Measurements from ENCODE around the gene CPED1.

CPED1 gene

DNA sequence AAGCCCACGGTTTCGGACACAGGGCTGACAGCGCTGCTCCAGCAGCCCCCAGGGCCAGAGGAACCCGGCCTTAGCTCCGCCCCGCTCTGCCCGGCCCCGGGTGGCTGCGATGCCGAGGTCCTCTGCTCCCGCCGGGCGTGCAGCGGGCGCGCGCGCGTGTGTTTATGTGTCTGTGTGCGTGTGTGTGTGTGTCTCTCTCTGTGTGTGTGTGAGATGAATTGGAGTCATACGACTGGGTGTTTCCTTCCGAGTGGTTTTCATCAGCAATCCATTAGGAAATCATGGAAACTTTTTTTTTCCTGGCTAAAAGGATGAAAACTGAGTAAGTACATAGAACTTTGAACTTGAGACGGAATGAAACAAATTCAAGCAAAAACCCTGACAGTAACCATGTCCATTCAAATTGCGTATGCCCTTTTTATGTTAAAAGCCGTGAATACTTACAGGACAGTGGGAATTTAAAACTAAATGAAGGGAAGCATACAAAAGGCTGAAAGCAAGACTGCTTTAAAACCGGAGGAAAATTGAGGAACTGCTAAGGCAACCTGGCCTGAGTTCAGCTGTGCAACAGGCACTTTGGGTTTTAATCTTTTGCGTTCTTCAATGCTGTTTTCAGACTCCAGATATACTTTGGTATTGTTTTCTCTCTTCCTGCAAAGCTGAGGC is at the start of gene CPED1:
Gene CPED1 (plus strand): TSS at position 121 of the 666 bp plus-strand sequence. CDS start 911 bp downstream, outside the sequence.
- TF ChIP-seq, protein P1, sequence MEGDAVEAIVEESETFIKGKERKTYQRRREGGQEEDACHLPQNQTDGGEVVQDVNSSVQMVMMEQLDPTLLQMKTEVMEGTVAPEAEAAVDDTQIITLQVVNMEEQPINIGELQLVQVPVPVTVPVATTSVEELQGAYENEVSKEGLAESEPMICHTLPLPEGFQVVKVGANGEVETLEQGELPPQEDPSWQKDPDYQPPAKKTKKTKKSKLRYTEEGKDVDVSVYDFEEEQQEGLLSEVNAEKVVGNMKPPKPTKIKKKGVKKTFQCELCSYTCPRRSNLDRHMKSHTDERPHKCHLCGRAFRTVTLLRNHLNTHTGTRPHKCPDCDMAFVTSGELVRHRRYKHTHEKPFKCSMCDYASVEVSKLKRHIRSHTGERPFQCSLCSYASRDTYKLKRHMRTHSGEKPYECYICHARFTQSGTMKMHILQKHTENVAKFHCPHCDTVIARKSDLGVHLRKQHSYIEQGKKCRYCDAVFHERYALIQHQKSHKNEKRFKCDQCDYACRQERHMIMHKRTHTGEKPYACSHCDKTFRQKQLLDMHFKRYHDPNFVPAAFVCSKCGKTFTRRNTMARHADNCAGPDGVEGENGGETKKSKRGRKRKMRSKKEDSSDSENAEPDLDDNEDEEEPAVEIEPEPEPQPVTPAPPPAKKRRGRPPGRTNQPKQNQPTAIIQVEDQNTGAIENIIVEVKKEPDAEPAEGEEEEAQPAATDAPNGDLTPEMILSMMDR (conservative IDR thresholded peaks at IDR 0.05), result no peak
- H3K27ac ChIP-seq, result no peak within 1 kb of the TSS

DNA sequence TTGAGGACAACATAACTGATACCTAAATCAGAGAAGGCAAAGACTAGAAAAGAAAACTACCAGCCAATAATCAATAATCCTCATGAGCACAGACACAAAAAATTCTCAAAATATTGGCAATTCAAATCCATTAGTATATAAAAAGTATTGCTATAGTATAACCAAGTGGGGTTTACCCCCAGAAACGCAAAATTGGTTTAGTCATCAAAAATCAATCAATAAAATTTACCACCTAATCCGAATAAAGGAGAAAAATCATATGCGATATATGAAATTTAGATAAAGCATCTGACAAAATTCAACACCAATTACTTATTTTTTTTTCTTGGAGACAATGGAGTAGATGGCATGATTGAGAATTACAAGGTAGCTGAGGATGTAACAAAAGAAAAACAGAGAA is 49.2 kb upstream of the CPED1 start:
- TF ChIP-seq, protein P1 (conservative IDR thresholded peaks at IDR 0.05), result no peak
- H3K27ac ChIP-seq, result no peak overlapping the region

DNA sequence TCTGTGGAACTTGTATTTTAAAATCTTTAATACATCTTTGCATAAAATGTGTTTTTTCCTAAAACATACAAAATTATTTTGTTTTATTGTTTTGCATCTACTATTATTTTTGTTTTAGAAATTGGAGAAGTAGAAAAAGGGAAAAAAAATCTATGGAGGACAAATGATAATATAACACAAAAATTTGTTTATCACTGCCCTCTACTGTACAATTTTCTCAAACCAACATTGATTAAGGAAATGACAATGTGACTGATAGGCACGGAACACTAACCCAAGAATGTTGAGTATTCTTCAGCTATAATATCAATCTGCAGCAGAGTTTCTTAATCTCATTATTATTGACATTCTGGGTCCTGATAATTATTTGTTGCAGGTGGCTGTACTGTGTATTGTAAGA is 47.4 kb upstream of the CPED1 start:
- TF ChIP-seq, protein P1 (conservative IDR thresholded peaks at IDR 0.05), result peak; percentile 71
- no peak overlapping the region for H3K27ac ChIP-seq

DNA sequence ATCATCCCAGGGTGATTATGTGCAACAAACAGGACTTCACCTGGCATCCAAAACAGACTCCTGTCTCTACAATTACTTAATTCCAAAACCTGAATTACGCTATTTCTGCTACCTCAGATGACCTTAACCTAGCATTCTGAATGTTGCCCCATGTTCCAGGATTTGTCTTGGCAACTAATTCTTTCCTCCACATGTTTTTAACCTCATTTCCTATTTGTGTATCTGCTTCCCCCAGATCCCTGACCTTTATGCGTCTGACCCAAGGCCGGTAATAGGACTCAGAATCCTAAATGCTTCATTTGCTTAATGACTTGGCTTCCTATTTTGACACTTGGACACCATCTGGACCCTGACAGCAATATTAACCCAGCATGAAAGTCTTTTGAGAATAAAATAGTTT is 46.7 kb upstream of the CPED1 start:
- TF ChIP-seq, protein P1 (conservative IDR thresholded peaks at IDR 0.05), result no peak
- H3K27ac ChIP-seq, result no peak overlapping the region

DNA sequence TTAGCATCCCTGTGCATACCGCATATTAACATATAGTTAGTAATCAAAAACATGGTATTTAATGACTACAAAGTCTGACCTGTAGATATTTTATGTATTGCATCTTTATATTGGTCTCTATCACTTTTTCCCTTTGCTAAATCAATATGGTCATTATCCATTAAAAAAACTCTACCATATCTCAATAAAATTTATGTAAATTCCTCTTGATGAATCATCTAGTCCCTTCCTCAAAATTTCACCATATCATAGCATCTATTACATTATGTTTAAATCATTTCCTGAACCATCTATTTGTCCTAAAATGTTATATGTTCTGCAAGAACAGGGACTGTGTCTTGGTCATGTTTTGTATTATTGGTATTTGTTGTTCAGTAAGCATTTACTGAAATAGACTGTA is 45.6 kb upstream of the CPED1 start:
- TF ChIP-seq, protein P1 (conservative IDR thresholded peaks at IDR 0.05), result no peak
- no peak overlapping the region for H3K27ac ChIP-seq

DNA sequence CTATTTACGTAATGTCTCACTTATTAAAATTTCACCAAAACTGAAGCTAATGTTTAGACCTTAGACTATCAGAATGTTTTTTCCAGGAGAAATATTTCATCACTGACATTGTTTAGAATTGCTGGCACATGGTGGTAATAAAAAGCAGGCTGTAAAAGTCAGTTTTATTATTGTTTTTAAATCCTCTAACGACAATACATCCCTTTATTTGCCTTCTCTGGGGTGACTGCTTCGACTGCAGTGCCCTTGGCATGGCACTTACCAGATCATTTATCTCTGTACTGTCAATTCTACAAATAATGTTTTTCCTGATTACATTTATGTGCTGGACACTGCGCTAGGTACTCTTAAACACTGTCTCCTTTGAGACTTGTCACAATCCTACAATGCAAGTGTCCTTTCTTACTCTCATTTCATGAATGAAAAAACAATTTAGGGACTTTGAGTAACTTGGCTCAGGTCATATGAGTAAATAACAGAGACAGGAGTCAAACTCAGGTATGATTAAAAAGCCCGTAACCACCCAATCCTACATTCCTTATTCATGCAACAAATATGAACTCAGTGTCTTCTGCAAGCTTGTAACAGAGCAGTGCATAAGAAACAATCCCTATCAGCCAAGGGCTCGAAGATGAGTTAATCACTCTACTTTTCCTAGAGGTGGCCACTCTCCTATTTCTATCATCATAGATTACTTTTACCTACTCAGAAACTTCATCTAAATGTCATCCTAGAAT is 43.5 kb upstream of the CPED1 start:
- TF ChIP-seq, protein P1 (conservative IDR thresholded peaks at IDR 0.05), result no peak
- peak overlapping the region; percentile 44 for H3K27ac ChIP-seq

DNA sequence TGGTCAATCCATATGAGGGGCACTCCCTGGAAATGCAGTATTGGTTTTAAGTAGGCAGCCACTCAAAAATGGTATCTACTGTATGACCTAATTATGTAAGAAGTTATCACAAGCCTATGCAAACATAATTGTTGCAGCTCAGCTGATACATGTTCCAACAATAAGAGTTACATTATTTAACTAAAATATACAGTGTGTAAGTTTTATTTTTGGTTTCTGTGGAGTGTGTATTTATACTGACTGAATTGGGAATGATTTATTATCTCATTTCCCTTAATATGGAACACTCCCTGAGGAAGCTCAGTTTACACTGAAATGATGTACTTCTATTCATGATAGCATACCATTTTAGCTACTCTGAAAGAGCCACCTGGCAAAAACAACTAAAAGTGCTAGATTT is 40.5 kb upstream of the CPED1 start:
- TF ChIP-seq, protein P1 (conservative IDR thresholded peaks at IDR 0.05), result no peak
- no peak overlapping the region for H3K27ac ChIP-seq
